Left hindlimb (tissue), 1 donor: ENCODE results near the gene FRRS1.
A peak's percentile ranks its signal among the peaks of the same experiment; 100 is the strongest.

Experiments
- DNase-seq: peaks from one replicate; pipeline ENCODE4 v3.0.0-alpha.2; 2018

FRRS1 gene

DNA sequence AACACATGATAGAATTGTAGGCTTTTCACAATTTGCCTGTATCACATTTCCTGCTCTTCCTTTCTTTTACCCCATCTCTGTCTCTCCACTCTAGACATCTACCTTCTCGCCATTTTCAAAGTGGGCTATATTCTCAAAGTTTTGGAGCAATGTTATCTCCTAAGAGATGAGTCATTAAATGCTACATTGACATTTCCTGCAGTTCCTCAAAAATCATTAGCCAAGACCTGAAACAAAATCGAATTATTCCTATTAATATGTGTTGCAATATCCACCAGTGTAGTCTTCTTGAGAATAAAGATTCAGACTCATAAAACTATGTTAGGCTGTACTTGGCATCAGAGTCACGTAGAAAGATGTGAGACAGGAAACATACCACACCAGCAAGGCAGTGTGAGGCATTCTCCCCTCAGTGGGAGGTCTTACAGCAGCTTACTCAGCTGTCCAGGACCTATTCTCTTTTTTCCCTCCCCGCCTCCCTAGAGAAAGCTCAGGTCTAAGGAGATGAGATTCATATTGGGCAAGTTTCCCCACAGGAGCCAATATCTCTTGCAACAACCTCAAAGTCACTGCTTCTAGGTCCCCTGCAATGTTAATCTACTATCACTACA lies 38.8 kb downstream of the FRRS1 start:
- DNase-seq = no peak

DNA sequence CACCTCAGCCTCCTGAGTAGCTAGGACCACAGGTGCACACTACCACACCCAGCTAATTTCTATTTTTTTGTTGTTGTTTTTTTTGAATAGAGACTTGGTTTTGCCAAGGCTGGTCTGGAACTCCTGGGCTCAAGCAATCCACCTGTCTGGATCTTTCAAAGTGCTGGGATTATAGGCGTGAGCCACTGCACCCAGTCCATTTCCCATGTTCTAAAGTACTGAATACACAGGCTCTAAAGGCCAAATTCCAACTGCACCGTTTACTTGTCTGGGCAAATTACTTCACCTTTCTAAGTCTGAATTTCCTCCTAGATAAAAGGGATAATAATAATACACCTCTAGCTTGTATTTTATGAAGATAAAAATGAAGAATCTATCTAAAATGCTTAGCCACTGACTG lies 39.6 kb downstream of the FRRS1 start:
- DNase-seq = no peak

DNA sequence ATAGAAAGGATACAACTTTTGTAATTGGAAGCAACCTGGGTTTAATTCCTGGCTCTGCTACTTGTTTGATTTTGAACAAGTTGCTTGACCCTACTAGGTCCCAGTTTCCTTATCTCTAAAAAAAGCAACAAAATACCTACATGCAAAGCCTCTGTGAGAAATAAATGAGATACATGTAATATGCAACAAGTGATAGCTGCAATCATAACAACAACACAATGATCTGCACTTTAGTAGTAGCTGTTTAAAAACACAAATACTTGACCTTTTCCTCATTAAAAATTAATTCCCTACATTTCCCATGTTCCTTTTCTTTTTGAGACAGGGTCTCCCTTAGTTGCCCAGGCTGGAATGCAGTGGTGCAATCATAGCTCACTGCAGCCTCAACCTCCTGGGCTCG lies 40.0 kb downstream of the FRRS1 start:
- DNase-seq = no peak

DNA sequence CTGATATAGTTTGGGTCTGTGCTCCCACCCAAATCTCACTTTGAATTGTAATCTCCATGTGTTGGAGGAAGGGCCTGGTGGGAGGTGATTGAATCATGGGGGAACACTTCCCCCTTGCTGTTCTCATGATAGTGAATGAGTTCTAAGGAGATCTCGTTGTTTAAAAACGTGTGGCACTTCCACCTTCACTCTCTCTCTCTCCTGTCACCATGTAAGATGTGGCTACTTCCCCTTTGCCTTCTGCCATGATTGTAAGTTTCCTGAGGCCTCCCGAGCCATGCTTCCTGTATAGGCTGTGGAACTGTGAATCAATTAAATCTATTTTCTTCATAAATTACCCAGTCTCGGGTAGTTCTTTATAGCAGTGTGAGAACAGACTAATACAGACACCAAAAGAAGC lies 40.4 kb downstream of the FRRS1 start:
- DNase-seq = no peak

DNA sequence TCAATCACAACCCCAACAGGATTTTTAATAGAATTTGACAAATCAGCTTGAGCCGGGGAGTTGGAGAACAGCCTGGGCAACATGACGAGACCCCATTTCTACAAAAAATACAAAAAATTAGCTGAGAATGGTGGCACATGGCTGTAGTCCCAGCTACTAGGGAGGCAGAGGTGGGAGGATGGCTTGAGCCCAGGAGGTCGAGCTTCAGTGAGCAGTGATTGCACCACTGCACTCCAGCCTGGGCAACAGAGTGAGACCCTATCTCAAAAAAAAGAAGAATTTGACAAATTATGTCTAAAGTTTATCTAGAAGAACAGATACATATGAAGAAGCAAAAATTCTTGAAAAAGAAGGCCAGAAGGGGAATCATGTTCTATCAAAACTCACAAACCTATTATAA lies 43.2 kb downstream of the FRRS1 start:
- no peak for DNase-seq

DNA sequence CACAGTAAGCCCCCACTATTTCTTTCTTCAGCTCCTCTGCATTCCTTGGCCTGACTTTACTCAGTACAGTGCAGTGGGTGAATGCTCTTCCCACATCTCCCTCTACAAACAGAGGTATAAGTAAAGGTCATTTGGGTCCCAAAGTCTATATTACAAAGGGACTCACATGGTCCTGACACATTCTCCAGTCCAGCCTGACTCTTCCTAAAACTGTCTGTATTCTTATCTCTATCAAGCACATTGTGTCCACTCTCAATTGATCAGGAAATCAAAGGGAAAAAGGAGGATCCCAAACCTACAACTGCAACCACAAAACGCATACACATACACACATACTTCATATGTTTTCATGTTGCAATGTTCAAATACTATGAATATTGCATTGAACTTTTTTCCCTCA lies 49.4 kb downstream of the FRRS1 start:
- no peak for DNase-seq

DNA sequence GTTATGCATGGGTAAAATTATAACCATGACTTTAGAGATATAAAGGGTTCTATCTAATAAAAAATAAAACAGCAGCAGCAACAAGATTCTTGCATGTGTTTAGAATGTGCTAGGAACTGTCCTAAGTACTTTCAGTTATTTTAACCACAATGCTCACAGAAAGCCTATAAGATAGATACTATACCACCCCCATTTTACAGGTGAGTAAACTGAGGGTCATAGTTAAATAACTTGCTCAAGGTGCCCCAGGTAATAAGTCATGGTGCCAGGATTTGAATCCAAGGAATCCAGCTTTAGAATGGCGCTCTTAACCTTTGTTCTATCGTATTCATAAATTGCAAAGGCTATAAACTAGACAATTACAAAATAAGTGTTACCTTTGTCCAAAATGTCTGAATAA lies 53.4 kb downstream of the FRRS1 start:
- no peak for DNase-seq

DNA sequence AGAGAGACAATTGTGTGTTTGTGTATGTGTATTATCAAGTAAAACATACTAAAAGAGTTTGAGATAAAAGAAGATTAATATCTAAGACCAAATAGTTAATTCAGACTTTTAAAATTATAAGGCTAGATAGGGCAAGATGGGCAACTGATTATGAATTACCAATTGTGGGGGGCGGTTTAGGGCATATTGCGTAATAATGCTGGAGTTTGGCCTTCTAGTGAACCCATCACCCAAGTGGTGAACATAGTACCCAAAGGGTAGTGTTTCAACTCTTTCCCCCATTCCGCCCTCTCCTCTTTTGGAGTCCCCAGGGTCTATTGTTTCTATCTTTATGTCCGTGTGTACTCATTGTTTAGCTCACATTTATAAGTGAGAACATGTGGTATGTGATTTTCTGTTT lies 55.4 kb downstream of the FRRS1 start:
- DNase-seq = no peak

DNA sequence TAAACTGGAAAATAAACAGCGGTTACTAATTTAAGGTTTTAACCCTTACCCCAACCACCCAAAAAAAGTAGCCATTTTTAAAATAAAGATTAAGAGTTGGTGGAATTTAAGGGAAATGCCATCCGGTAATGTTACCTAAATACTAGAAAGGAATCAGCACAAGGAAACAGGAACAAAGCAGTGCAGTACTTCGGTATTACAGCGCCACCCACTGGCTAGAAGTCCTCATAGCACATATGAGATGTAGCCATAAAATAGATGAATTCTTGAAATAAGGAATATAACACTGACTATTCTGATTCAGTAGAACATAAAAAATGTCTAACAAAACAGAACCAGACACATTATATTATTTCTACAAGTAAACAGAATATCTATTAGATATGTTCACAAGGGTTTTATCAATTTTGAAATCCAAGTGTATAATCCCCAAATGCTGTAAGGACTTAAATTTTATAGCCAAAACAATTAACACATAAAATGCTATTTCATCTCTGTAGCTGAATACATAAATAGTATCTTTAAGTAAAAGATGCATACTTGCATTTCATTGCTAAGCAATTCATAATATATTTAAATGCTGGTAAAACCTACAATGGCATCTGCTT lies 58.8 kb downstream of the FRRS1 start:
- peak; percentile 46 for DNase-seq

DNA sequence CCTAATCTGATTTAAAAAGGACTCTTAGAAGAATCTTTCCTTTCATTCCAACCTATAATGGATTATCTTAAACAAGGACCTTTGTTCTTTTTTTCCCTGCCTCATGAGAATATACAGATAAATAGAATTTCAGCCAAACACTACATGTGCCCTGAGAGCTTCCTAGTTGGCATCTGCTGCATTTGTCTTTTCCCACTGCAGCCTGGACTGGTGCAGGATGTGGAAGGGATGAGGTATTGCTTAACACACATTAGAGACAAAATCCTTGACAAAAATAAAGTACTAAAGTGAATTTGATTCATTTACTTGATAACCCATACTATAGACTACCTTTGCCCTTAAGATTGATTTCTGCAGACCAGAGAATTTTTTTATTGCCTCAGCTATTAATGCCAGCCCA lies 61.0 kb downstream of the FRRS1 start:
- no peak for DNase-seq

DNA sequence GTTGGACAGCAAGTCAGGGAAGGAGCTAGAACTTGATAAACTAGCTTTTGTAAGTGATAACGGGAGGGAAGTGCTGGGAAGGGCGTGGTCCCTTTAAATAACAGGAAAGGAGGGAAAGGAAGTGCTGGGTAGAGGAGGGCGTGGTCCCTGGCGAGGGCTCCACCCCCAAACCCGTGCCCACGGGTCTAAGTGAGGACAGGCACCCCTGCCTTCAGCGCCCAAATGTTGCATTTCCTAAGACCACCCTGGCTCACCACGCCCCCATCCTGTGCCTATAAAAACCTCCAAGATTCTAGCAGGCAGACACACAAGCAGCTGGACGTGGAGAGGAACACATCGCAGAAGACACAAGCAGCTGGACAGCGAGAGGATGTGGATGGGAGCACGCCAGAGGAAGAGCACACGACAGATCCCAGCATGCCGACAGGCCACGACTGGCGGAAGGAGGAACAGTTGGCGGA lies 62.0 kb downstream of the FRRS1 start:
- DNase-seq = no peak

DNA sequence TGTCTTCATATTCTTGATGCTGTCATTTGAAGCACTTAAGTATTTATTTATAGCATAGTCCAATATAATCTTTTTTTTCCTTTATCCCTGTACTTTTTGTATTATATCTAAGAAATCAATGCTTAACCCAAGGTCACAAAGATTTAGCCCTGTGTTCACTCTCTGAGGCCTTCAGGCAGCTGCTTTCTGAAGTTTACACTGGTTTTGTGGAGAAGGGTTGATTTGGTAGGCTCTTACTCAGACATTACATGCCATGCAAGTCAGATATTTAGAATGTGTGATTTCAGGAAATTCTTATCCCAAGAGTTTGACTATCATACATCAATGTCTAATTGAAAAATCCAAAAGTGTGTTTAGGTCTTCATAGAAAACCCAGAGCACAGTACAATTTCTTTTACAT lies 64.2 kb downstream of the FRRS1 start:
- no peak for DNase-seq

DNA sequence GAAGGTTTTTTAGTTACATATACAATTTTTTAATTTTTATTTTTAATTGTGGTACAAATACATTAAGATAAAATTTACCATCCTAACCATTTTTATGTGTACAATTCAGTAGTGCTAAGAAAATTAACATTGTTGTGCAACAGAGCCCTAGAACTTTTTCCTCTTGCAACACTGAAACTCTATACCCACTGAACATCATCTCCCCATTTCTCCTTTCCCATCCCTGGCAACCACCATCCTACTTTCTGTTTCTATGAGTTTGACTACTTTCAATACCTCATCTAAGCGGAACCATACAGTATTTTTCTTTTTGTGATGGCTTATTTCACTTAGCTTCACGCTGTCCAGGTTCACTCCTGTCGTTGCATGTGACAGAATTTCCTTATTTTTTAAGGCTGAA lies 66.4 kb downstream of the FRRS1 start:
- DNase-seq = no peak

DNA sequence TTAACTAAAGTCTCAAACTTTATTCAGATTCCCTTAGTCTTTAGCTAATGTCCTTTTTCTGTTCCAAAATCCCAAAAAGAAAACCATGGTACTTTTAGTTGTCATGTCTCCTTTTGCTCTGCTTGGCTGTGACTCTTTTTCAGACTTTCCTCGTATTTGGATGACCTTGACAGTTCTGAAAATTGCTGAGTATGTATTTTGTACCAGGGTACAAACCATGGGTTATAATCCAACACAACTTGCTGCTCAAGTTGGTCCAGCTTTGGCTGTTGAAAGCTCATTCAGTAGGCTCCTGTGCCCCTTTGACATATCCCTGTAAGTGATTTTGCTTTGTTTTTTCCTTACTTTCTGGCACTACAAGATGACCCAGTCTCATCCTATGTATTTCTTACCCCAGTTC lies 68.9 kb downstream of the FRRS1 start:
- no peak for DNase-seq

DNA sequence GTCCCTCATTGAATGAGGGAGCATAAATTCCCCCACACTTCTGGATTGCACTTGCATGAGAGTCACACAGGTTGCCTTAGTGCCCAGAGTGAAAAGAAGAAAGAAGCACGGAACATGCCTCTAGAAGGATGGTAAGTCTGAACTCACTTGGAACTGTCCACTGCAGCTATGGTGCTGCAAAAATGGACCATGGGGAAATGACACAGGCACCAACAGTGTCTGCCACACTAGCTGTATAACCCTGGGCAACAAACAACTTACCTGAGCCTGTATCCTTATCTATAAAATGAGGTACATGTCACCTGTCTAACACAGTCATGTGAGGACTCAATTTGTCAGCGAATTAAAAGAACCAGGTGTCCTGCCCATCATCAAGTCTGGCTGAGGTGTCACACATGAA lies 69.8 kb downstream of the FRRS1 start:
- DNase-seq = no peak

DNA sequence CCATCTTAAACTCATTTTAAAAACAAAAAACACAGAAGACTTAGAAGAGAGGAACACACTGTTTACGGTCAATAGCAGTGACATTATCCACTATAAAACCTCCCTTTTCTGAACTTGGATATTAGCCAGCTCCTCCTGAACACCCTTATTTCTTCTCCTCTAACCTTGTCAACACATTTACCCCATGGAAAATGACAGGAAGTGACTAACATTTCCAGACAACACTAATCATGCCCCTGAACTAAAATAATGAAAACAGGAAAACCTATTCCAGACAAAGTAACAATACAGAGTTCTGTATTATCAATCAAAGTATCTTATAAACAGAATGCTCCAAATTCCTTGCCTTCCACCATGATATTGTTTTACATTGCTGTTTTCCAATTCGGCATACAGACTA lies 75.3 kb downstream of the FRRS1 start:
- DNase-seq = no peak

DNA sequence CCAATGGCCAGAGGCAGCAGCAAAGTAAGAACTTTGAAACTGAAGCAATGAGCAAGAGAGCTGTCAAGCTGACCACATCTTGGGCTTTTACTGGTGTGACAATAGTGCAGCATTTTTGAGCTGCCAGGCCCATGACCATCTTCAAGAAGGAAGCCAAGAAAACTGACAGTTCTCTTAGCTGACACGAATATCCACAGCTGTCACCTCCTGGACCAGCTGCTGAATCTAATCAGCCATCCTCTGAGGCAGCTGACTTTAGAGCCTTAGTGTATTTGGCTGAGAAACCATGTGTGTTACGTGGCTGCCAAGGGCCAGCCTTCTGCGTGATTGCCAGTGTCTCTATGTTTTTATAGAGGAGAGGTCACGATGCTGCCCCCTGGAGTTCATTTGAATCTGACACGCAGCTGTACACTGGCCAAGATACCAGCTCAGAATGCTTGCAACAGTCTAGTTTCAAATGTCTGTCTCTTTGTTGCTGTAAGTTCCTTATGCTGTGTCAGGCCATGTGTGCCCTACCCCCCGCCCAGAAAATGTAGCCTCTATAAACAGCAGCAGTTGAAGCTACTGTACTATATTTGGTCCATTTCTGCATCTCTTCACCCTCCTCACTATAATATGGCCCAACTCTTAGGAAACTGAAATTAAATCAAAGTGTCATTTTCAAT lies 80.8 kb downstream of the FRRS1 start:
- DNase-seq = peak; percentile 85

DNA sequence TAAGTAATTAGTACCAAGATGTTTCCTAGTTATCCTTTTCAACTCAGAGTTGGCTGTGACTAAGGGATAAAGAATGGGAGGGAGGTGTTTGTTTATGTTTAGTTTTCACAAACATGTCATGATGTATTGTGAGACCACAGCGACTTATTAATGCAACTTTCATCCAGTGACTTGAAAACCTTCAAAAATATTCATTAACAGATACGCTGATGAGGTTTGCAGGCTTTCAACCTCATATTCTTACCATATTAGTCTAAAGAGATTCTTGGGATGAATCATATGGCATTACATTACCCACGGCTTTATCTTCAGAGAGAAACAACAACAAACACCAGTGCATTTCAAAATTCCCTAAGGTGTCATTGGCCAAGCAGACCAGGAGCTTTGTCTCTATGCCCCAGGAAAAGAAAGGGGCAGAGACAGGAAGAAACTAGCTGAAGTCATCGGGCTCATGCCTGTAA lies 84.1 kb downstream of the FRRS1 start:
- no peak for DNase-seq

DNA sequence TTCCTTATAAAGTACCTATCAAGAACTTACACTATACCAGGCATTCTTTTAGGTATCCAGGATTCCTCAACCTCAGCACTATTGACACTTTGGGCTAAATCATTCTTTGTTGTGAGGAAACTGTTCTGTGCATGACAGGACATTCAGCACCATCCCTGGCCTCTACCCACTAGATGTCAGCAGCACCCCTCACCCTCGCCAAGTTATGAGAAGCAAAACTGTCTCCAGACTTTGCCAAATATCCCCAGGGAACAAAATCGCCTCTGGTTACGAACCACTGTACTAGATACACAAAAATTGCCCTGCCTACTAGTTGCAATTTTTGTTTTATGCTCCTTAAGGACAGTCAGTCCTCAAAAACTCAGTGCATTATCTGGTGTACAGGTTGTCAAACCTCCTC lies 84.9 kb downstream of the FRRS1 start:
- DNase-seq = no peak

DNA sequence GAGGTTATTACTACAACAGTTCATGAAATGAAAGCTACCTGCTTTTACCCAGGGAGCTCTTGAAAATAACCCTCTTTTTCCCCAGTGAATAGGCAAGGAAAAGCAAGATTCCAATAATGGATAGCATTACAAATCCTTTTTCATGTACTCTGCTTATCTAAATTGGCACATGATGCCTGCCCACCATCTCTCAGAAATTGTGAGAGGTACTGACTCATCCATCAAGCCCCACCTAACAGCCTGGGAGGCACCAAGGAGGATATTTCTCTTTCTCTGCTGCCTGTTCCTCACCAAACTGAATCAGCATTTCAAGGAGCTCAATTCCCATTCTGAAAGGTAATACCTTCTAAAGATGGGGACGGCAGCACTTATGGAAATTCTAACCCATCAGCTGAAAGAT lies 86.2 kb downstream of the FRRS1 start:
- DNase-seq = no peak

DNA sequence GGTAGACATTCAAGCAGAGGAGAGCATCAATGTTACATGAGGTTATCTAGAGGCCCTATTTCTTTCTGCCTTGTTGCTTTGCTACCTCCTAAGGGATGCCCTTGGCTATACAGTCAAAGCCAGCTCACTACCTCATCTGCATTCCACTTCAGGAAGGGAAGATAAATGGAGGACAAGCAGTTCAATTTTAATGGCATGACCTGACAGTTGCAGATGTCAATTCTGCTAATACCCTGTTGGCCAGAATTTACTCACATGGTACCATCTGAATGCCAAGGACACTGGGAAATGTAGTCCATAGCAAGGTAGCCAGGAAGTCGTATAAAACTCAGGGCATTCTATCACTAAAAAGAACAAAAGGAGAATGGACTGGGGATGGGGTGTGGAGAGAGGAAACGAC lies 89.0 kb downstream of the FRRS1 start:
- DNase-seq = no peak

DNA sequence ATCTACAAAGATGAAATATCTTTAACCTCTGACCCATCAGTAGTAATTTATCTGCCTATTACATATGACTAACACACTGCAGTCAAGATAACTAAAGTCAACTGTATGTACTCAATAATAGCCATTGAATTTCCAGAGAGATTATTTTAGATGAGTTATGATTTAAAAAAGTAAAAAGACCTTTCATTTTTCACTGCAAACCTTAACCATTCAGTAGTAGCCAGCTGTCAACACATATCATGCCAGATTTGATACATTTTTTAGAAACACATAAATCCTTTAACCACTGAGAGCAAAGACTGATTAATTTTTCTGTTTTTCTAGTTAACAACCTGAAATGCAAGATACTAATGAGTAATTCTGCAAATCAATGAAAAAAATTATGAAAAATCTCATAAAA lies 89.6 kb downstream of the FRRS1 start:
- no peak for DNase-seq

DNA sequence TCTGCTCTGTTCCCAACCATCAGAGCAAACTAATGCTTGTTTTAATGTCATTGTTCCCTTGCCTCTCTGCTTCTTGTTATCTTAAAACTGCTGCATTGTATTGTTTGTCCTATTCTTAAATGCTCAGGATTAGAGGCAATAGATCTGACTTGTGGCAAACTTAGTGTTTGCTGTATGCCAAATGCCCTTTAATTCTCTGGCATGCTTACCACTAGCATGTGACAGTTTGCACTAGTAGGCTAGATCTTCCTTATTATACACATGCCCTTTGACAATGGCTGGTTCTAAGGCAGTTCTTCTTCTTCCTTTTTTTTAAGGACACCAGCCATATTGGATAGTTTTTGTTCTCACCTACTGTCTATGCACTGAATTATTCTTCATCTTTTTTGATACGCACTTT lies 90.4 kb downstream of the FRRS1 start:
- no peak for DNase-seq

DNA sequence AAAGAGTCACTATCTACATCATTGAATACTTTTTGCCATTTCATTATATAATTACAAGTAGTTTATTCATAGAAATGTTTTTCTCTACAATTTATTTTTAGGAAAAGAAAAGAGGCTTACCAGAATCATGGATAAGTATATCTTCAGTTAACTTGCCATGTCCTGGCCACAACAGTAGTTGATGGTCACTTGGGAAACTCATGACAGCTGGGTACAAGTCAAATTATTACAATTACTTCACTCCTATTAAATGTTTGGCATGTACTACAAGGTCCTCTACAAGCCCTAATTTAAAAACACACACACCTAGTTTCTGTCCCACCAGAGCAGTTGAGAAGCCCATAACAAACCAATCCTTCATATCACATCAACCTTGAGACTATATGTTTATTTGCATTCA lies 91.1 kb downstream of the FRRS1 start:
- DNase-seq = no peak
